ENCODE measurements around the gene GPC5.

The GPC5 gene

GRCh38 chr13:92175330-92175729, 776.9 kb downstream of the GPC5 start:
- WGBS = 52% methylated on average over 4 of the region's 4 CpGs
- no peak overlapping the region for H3K27ac ChIP-seq (ENCODE audit: low read depth, low read length)

DNA sequence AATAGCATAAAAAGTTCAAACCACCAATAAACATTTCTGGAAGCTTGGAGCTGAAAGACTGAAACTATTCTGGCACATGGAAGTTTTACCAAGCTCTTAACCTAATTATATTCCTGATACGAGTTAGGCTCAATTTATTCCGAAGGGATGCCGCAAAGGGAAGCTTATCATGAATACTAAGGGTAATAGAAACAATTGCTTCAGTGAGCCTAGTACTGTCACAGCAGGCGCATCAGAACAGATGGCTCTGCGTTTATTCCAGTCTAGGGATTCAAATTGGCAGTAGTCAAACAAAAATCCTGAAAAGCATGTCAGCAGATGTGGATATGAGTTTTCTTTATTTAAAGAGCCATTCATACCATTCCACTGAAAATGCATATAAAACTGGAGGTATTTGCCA, 779.5 kb downstream of the GPC5 start:
- Histone ChIP-seq H3K9ac (ENCODE audit: low read depth, low read length) (no peak overlapping the region), H3K27me3 (ENCODE audit: insufficient read depth, low read length) (no peaks in the 10 kb centered on the region), H3K9me3 (ENCODE audit: insufficient read depth, low read depth, low read length) (no peaks in the 10 kb centered on the region), H3K4me3 (ENCODE audit: low read length) (no peak overlapping the region), H3K36me3 (ENCODE audit: insufficient read depth, low read length) (no peaks in the 10 kb centered on the region), H3K4me1 (ENCODE audit: insufficient read depth, low read length) (no peaks in the 10 kb centered on the region), H3K27ac (ENCODE audit: low read depth, low read length) (no peak overlapping the region)
- WGBS = 96% methylated on average over 5 of the region's 5 CpGs

More at GRCh38 chr13:92175330-92175729, 776.9 kb downstream of the GPC5 start:
- H3K9ac ChIP-seq (ENCODE audit: low read depth, low read length) = no peak overlapping the region
- no peaks in the 10 kb centered on the region for H3K9me3 ChIP-seq (ENCODE audit: insufficient read depth, low read depth, low read length)
- H3K27me3 ChIP-seq (ENCODE audit: insufficient read depth, low read length) = no peaks in the 10 kb centered on the region
- H3K36me3 ChIP-seq (ENCODE audit: insufficient read depth, low read length) = no peaks in the 10 kb centered on the region
- H3K4me1 ChIP-seq (ENCODE audit: insufficient read depth, low read length) = no peaks in the 10 kb centered on the region
- no peak overlapping the region for H3K4me3 ChIP-seq (ENCODE audit: low read length)

GRCh38 chr13:92179223-92179622, 780.8 kb downstream of the GPC5 start:
- Histone ChIP-seq H3K27me3 (ENCODE audit: insufficient read depth, low read length) (no peaks in the 10 kb centered on the region), H3K4me3 (ENCODE audit: low read length) (no peak overlapping the region), H3K9me3 (ENCODE audit: insufficient read depth, low read depth, low read length) (no peaks in the 10 kb centered on the region), H3K36me3 (ENCODE audit: insufficient read depth, low read length) (no peaks in the 10 kb centered on the region), H3K4me1 (ENCODE audit: insufficient read depth, low read length) (no peaks in the 10 kb centered on the region), H3K27ac (ENCODE audit: low read depth, low read length) (no peak overlapping the region), H3K9ac (ENCODE audit: low read depth, low read length) (no peak overlapping the region)
- 93% methylated on average over 1 of the region's 1 CpG for WGBS

GRCh38 chr13:92187378-92187989, 789.1 kb downstream of the GPC5 start:
- Histone ChIP-seq H3K4me3 (ENCODE audit: low read length) (no peak overlapping the region), H3K9ac (ENCODE audit: low read depth, low read length) (no peak overlapping the region), H3K36me3 (ENCODE audit: insufficient read depth, low read length) (no peaks in the 10 kb centered on the region), H3K27me3 (ENCODE audit: insufficient read depth, low read length) (no peaks in the 10 kb centered on the region), H3K27ac (ENCODE audit: low read depth, low read length) (no peak overlapping the region), H3K9me3 (ENCODE audit: insufficient read depth, low read depth, low read length) (no peaks in the 10 kb centered on the region; the same call in 1 of the 2 replicates), H3K4me1 (ENCODE audit: insufficient read depth, low read length) (no peaks in the 10 kb centered on the region)
- no CpG with 5 or more reads among the region's 1 CpG for WGBS

DNA sequence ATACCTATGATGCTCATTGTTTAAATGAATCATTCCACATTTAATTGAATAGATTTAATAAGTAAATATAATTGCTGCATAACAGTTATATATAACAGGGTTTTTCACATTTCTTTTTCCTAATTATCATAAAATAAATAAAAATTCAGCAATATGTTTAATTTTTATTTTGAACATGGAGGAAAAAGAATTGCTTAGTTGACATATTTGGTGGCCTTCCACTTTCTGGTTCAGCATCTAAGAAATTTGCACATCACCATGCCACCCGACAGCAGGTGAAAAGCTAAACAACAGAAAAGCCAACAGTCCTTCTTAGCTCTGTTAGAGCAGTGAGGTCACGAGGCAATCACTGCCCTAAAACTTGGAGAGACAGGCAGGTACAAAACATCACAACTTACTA, 790.2 kb downstream of the GPC5 start:
- Histone ChIP-seq H3K36me3 (ENCODE audit: insufficient read depth, low read length) (no peaks in the 10 kb centered on the region), H3K4me1 (ENCODE audit: insufficient read depth, low read length) (no peaks in the 10 kb centered on the region), H3K9me3 (ENCODE audit: insufficient read depth, low read depth, low read length) (no peaks in the 10 kb centered on the region; the same call in 1 of the 2 replicates), H3K4me3 (ENCODE audit: low read length) (no peak overlapping the region), H3K27me3 (ENCODE audit: insufficient read depth, low read length) (no peaks in the 10 kb centered on the region), H3K9ac (ENCODE audit: low read depth, low read length) (no peak overlapping the region), H3K27ac (ENCODE audit: low read depth, low read length) (no peak overlapping the region)
- 97% methylated on average over 2 of the region's 2 CpGs for WGBS

- H3K9me3 ChIP-seq (ENCODE audit: insufficient read depth, low read depth, low read length) = no peaks in the 10 kb centered on the region
- no peak overlapping the region for H3K27ac ChIP-seq (ENCODE audit: low read depth, low read length)
- 89% methylated on average over 11 of the region's 11 CpGs for WGBS
- H3K4me3 ChIP-seq (ENCODE audit: low read length) = no peak overlapping the region
- H3K9ac ChIP-seq (ENCODE audit: low read depth, low read length) = no peak overlapping the region
- H3K4me1 ChIP-seq (ENCODE audit: insufficient read depth, low read length) = no peaks in the 10 kb centered on the region
- H3K36me3 ChIP-seq (ENCODE audit: insufficient read depth, low read length) = no peaks in the 10 kb centered on the region
- no peaks in the 10 kb centered on the region for H3K27me3 ChIP-seq (ENCODE audit: insufficient read depth, low read length)
Observed at GRCh38 chr13:92196591-92197256, 798.3 kb downstream of the GPC5 start.

DNA sequence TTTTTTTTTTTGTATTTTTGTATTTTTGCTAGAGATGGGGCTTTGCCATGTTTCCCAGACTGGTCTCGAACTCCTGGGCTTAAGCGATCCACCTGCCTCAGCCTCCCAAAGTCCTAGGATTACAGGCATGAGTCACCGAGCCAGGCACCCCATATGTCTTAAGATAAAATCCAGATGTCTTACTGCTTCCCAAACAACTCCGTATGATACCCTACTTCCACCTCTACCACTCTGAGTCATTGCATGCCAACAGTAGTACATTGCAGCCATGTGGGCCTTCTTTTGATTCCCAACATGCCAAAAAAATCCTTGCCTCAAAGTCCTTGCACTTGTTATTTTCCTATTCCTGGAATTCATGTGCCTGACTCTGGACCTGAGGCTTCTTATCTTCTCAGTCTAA, 799.2 kb downstream of the GPC5 start:
- 88% methylated on average over 4 of the region's 4 CpGs for WGBS

GRCh38 chr13:92218615-92219014, 820.2 kb downstream of the GPC5 start:
- H3K4me3 ChIP-seq (ENCODE audit: low read length) = no peak overlapping the region
- peaks cover 8% of the 10 kb centered on the region for H3K4me1 ChIP-seq (ENCODE audit: insufficient read depth, low read length)
- H3K9ac ChIP-seq (ENCODE audit: low read depth, low read length) = no peak overlapping the region
- 27% methylated on average over 3 of the region's 4 CpGs for WGBS
- H3K27me3 ChIP-seq (ENCODE audit: insufficient read depth, low read length) = no peaks in the 10 kb centered on the region
- peak overlapping the region; percentile 29; the same call in 1 of the 2 replicates for H3K27ac ChIP-seq (ENCODE audit: low read depth, low read length)
- no peaks in the 10 kb centered on the region for H3K36me3 ChIP-seq (ENCODE audit: insufficient read depth, low read length)
- no peaks in the 10 kb centered on the region for H3K9me3 ChIP-seq (ENCODE audit: insufficient read depth, low read depth, low read length)

More for the DNA sequence above, 799.2 kb downstream of the GPC5 start:
- no peaks in the 10 kb centered on the region for H3K36me3 ChIP-seq (ENCODE audit: insufficient read depth, low read length)
- no peaks in the 10 kb centered on the region for H3K4me1 ChIP-seq (ENCODE audit: insufficient read depth, low read length)
- no peak overlapping the region for H3K4me3 ChIP-seq (ENCODE audit: low read length)
- H3K27me3 ChIP-seq (ENCODE audit: insufficient read depth, low read length) = no peaks in the 10 kb centered on the region
- no peaks in the 10 kb centered on the region for H3K9me3 ChIP-seq (ENCODE audit: insufficient read depth, low read depth, low read length)
- H3K9ac ChIP-seq (ENCODE audit: low read depth, low read length) = no peak overlapping the region
- H3K27ac ChIP-seq (ENCODE audit: low read depth, low read length) = no peak overlapping the region

DNA sequence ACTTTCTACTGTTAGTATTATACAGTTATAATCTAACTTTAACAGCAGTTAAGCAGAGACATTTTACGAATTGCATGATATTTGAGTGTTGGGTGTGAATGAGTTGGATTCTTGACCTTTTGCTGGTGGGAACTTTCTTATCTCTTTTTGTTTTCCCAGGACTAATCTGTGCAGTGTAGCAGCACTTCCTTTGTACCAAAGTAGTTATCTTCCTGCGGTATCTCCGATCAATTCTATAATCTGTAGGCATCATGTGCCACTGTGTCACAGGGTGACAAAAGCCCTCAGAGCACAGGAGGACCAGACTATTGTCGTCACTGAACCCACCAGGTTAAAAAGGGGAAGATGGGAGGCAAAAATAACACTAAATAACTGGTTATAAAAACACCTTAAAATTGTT, 823.5 kb downstream of the GPC5 start:
- 87% methylated on average over 4 of the region's 4 CpGs for WGBS
- Histone ChIP-seq H3K4me1 (ENCODE audit: insufficient read depth, low read length) (peaks cover 8% of the 10 kb centered on the region), H3K27ac (ENCODE audit: low read depth, low read length) (no peak overlapping the region), H3K27me3 (ENCODE audit: insufficient read depth, low read length) (no peaks in the 10 kb centered on the region), H3K9ac (ENCODE audit: low read depth, low read length) (no peak overlapping the region), H3K4me3 (ENCODE audit: low read length) (no peak overlapping the region), H3K9me3 (ENCODE audit: insufficient read depth, low read depth, low read length) (no peaks in the 10 kb centered on the region), H3K36me3 (ENCODE audit: insufficient read depth, low read length) (no peaks in the 10 kb centered on the region)

DNA sequence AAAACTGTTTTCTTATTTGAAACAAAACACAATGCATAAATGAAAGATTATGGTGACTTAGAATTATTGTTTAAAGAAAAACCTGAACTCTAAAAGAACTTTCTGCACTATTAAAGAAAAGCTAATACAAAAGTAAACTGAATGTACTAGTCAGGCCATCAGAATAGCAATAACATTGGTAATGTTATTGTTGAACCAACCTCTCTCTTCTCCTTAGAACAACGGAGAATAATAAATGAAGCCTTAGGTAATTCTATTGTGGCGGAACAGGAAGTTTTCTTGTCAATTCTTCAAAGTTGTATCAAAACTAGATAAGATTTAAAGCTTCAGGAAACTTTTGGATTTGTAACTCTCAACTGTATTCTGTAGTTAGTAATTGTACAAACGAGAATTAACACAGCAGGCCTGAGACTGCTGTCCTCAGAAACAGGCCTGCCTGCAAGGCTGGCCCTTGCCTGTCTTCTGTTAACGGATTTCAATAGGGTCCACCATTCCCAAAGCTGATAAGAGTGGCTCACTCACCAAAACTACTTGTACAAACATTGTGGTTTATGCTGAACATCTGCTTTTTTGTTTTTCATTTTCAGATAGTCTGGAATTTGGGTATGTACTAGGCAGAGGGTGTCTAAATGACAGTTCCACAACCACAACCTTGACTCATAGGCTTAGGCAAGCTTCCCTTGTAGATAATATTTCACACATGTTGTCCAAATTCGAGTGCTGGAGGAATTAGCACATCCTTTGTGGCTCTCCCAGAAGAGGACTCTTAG, 825.8 kb downstream of the GPC5 start:
- H3K36me3 ChIP-seq (ENCODE audit: insufficient read depth, low read length) = no peaks in the 10 kb centered on the region
- no peak overlapping the region for H3K27ac ChIP-seq (ENCODE audit: low read depth, low read length)
- H3K27me3 ChIP-seq (ENCODE audit: insufficient read depth, low read length) = no peaks in the 10 kb centered on the region
- no peaks in the 10 kb centered on the region for H3K9me3 ChIP-seq (ENCODE audit: insufficient read depth, low read depth, low read length)
- no peak overlapping the region for H3K9ac ChIP-seq (ENCODE audit: low read depth, low read length)
- 87% methylated on average over 5 of the region's 5 CpGs for WGBS
- H3K4me1 ChIP-seq (ENCODE audit: insufficient read depth, low read length) = no peaks in the 10 kb centered on the region; the same call in 1 of the 2 replicates
- H3K4me3 ChIP-seq (ENCODE audit: low read length) = no peak overlapping the region

DNA sequence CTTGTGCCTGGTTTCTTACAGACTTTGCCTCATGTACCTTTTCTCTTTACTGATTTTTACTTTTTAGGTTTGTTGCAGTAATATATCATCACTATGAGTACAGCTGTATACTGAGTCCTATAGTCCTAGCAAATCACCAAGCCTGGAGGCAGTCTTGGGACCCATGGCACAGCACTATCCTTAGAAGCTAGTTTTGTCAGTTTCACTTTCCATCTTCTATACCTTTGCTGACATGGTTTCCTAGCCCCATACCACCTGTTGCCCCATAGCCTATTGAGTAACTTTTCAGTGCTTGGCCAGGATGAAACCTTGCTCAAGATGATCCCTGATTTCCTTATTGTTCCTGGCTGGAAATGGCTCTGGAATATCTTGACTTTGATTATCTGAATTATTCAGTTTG, 826.4 kb downstream of the GPC5 start:
- no peaks in the 10 kb centered on the region for H3K27me3 ChIP-seq (ENCODE audit: insufficient read depth, low read length)
- no peak overlapping the region for H3K27ac ChIP-seq (ENCODE audit: low read depth, low read length)
- no peaks in the 10 kb centered on the region for H3K4me1 ChIP-seq (ENCODE audit: insufficient read depth, low read length)
- H3K36me3 ChIP-seq (ENCODE audit: insufficient read depth, low read length) = no peaks in the 10 kb centered on the region
- no peaks in the 10 kb centered on the region for H3K9me3 ChIP-seq (ENCODE audit: insufficient read depth, low read depth, low read length)
- H3K9ac ChIP-seq (ENCODE audit: low read depth, low read length) = no peak overlapping the region
- H3K4me3 ChIP-seq (ENCODE audit: low read length) = no peak overlapping the region

Data from HUES64 (cell line).